ENCODE data around the gene COMMD6.

The COMMD6 gene

GRCh38 chr13:75518439-75519088 is 19.1 kb downstream of the COMMD6 start:
- FAIRE-seq: no peak

- FAIRE-seq: no peak
These were observed 23.3 kb downstream of the COMMD6 start for GRCh38 chr13:75514080-75514995.

GRCh38 chr13:75513271-75513670 is 24.4 kb downstream of the COMMD6 start:
- no peak for FAIRE-seq

GRCh38 chr13:75512253-75512652 is 25.4 kb downstream of the COMMD6 start:
- FAIRE-seq: no peak

- FAIRE-seq: no peak
These were observed 26.5 kb downstream of the COMMD6 start for GRCh38 chr13:75511051-75511625.

- FAIRE-seq: no peak
These were observed 29.6 kb downstream of the COMMD6 start for GRCh38 chr13:75508002-75508548.

GRCh38 chr13:75507027-75508001 is 30.3 kb downstream of the COMMD6 start:
- no peak for FAIRE-seq

GRCh38 chr13:75506018-75506417 is 31.6 kb downstream of the COMMD6 start:
- no peak for FAIRE-seq

GRCh38 chr13:75505327-75505726 is 32.3 kb downstream of the COMMD6 start:
- FAIRE-seq: no peak

GRCh38 chr13:75495938-75496337 is 41.7 kb downstream of the COMMD6 start:
- FAIRE-seq: no peak

GRCh38 chr13:75494491-75494890 is 43.1 kb downstream of the COMMD6 start:
- FAIRE-seq: no peak

GRCh38 chr13:75493156-75493555 is 44.5 kb downstream of the COMMD6 start:
- no peak for FAIRE-seq

- FAIRE-seq: no peak
These were observed 45.3 kb downstream of the COMMD6 start for GRCh38 chr13:75492389-75492788.

GRCh38 chr13:75491376-75491775 is 46.3 kb downstream of the COMMD6 start:
- FAIRE-seq: no peak

GRCh38 chr13:75489502-75490263 is 48.0 kb downstream of the COMMD6 start:
- FAIRE-seq: no peak

GRCh38 chr13:75486146-75487062 is 51.2 kb downstream of the COMMD6 start:
- FAIRE-seq: no peak

- no peak for FAIRE-seq
These were observed 52.2 kb downstream of the COMMD6 start for GRCh38 chr13:75485286-75486062.

GRCh38 chr13:75482820-75483079 is 54.9 kb downstream of the COMMD6 start:
- no peak for FAIRE-seq

GRCh38 chr13:75482070-75482819 is 55.4 kb downstream of the COMMD6 start, which contains the start of gene TBC1D4:
TBC1D4 (minus strand) TSS chr13:75482169; CDS start chr13:75481767, 402 bp downstream.
- FAIRE-seq: peak; percentile 72

Measured in TTC549 (cell line).